ENCODE measurements around the gene CD300LB.
"Not testable (repeated sequence)": the region's sequence is repeated elsewhere in the genome, so short reads cannot be mapped to it uniquely, and the experiment has no call there.

Gene CD300LB

GRCh38 chr17:74524653-74525464, 6.4 kb downstream of the CD300LB start:
- DNase-seq: peak; percentile 14

DNA sequence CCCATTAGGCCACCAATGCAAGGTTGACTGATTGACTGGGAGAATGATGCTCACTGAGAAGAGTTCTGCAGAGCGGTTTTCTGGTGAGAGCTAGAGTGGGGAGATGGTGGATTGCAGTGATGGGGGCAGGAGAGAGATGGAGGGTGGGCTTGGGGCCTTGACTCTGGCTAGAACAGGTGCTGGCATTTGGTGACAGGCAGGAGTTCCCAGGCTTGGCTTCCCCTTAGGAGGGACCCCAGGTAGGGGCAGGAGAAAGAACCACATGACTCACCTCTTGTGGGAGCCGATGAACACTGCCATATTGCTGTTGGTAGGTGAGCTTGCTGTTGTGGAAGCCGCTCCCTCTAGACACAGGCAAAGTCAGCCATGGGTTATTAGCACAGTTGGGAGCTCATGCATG, 8.0 kb downstream of the CD300LB start:
- DNase-seq: no peak

- DNase-seq: no peak
These were observed 8.7 kb downstream of the CD300LB start for GRCh38 chr17:74522381-74523105.

GRCh38 chr17:74521701-74522201, 9.5 kb downstream of the CD300LB start:
- DNase-seq: peak; percentile 94

DNA sequence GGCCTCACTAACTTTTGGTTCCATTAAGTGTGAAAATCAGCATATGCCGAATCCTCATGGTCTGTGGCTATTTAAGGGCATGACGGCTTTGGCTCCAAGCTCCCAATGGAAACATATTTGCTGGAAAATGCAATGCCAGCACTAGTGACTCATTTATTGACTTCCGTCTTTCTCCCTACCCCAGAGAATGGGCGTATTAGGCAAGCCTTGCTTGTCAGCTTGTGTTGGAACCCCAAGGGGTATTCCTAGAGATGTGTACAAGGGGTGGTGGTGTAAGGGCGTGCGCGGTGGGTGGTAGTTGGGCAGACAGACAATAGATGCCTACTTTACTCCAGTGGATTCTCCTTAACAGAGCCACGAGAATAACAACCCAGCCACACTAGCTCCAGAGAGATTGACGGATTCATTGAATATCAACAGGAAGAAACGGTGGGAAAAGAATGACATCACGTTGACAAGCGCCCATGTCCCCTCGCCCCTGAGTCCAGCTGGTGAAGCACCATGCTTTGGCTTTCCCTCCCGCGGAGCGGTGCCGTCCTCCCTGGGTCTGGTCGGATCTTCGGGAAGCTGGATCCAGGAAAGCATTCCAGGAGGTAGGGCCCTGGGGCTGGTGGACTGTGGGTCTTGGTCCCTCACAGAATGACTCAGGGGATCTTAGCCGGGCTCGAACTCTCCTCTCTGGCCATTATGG, 10.3 kb downstream of the CD300LB start:
- peak; percentile 84 for DNase-seq

DNA sequence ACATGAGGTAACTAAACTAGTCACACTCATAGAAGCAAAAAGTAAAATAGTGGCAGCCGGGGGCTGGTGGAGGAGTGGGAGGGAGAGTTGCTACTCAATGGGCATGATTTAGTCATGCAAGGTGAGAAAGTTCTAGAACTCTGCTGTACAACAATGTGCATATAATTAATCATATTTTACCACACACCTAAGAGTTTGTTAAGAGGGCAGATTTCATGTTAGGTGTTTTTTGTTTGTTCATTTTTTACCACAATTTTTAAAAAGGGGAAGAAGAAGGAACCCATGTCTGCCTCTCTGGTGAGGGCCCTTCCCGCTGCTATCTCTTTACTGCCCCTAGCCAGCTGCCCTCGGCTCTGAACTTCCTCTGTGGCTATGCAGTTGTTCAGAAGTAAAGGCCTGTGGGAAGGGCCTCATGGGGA, 11.2 kb downstream of the CD300LB start:
- DNase-seq: peak; percentile 97

DNA sequence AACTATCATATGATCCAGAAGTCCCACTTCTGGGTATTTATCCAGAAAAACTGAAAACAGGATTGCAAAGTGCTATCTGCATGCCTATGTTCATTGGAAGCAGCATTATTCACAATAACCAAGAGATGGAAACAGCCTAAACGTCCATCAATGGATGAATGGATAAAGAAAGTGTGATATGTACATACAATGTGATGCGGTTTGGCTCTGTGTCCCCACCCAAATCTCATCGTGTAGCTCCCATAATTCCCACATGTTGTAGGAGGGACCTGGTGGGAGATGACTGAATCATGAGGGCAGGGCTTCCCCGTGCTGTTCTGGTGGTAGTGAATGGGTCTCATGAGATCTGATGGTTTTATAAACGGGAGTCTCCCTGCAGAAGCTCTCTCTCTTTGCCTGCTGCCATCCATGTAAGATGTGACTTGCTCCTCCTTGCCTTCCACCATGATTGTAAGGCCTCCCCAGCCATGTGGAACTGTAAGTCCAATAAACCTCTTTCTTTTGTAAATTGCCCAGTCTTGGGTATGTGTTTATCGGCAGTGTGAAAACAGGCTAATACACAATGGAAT, 12.8 kb downstream of the CD300LB start:
- not testable (repeated sequence) for DNase-seq

- DNase-seq: peak; percentile 53
These were observed 14.5 kb downstream of the CD300LB start for GRCh38 chr17:74516561-74517328.

DNA sequence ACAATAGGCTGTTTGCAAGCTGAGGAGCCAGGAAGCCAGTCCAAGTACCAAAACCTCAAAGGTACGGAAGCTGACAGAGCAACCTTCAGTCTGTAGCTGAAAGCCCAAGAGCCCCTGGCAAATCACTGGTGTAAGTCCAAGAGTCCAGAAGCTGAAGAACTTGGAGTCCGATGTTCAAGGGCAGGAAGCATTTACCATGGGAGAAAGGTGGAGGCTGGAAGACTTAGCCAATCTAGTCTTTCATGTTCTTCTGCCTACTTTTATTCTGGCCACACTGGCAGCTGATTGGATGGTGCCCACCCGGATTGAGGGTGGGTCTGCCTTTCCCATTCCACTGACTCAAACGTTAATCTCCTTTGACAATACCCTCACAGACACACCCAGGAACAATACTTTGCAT, 15.3 kb downstream of the CD300LB start:
- DNase-seq: no peak

- DNase-seq: no peak
These were observed 16.5 kb downstream of the CD300LB start for GRCh38 chr17:74514632-74515334.

DNA sequence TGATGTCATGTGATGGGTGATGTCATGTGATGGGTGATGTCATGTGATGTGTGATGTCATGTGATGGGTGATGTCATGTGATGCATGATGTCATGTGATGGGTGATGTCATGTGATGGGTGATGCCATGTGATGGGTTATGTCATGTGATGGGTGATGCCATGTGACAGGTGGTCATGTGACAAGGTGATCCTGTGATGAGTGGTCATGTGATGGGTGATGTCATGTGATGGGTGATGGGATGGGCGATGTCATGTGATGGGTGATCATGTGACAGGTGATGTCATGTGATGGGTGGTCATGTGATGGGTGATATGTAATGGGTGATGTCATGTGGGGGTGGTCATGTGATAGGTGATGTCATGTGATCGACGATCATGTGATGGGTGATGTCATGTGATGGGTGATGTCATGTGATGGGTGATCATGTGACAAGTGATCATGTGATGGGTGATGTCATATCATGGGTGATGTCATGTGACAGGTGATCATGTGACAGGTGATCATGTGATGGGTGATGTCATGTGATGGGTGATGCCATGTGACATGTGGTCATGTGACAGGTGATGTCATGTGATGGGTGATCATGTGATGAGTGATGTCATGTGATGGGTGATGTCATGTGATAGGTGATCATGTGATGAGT, 17.2 kb downstream of the CD300LB start:
- peak; percentile 68 for DNase-seq

- peak; percentile 96 for DNase-seq
These were observed 18.6 kb downstream of the CD300LB start for GRCh38 chr17:74512624-74513091.

GRCh38 chr17:74512036-74512435, 19.2 kb downstream of the CD300LB start:
- no peak for DNase-seq

DNA sequence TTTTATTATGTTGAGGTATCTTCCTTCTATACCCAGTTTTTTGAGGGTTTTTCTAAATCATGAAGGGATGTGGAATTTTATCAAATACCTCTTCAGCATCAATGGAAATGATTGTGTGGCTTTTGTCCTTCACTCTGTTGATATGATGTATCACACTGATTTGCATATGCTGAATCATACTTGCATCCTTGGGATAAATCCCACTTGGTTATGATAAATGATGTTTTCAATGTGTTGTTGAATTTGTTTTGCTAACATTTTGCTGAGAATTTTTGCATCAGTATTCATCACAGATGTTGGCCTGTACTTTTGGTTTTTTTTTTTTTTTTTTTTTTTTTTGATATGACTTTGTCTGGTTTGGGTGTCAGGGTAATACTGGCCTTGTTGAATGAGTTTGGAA, 23.1 kb downstream of the CD300LB start:
- no peak for DNase-seq

DNA sequence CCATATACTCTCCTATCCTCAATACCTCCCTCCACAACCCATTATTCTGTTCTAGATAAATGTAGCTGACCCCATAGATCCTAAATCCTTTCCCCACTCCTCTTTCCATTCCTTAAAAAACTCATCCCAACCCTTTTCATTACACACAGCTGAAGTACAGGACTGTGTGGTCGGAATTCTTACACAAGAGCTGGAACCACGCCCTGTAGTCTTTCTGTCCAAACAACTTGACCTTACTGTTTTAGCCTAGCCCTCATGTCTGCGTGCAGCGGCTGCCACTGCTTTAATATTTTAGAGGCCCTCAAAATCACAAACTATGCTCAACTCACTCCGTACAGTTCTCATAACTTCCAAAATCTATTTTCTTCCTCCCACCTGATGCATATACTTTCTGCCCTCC, 27.3 kb downstream of the CD300LB start:
- not testable (repeated sequence) for DNase-seq

DNA sequence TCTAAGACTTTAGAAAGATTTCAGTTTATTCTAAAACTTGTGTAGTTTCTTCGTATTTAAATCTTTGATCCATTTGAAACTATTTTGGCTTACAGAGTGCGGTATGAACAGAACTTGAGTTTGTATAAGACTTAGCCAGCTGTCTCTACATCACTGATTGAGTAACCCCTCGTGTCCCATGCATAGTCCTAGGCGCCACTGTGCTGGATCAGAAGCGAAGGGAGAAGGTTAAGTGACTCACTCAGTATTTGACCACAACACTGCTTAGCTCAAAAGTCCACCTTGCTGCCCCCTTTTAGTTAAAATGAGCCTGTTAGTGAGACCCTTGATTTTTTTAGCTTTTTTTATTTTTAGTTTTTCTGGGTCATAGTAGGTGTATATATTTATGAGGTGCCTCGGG, 28.4 kb downstream of the CD300LB start:
- DNase-seq: peak; percentile 72

DNA sequence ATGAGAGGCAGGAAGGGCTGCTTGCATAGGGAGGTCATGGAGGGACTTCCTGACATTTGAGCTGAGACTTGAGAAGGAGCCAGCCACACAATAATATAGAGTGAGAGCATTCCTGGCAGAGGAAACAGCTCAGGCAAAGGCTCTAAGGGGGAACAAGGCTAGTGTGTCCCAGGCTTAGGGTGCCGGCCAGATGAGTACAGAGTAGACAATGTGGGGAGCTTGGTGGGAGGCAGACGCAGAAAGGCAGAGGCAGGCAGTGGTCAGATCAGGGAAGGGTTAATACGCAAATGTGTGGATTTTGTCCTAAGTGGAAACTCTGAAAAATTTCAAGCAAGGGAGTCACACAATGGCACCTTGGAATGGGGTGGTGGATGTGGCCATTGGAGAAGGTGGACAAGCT, 31.3 kb downstream of the CD300LB start:
- no peak for DNase-seq

- DNase-seq: no peak
These were observed 33.8 kb downstream of the CD300LB start for GRCh38 chr17:74497471-74497870.

- peak; percentile 65 for DNase-seq
These were observed 37.9 kb downstream of the CD300LB start for GRCh38 chr17:74493331-74493833.

DNA sequence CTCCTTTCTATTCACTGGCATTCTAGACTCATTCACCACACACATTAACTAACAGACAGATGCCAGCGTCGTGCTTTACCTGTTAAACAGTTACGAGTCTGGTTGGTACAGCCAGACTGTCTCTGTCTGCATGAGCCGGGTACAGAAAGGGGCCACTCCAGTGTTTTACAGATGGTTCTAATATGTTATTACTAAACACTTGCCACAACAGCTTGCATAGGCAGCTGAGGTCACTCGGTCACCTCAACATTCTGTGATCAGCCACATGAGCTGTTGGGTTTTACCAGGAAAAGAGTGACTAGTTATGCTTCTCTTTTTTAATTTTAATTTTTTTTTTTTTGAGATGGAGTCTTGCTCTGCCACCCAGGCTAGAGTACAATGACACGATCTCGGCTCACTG, 39.6 kb downstream of the CD300LB start:
- DNase-seq: peak; percentile 94

DNA sequence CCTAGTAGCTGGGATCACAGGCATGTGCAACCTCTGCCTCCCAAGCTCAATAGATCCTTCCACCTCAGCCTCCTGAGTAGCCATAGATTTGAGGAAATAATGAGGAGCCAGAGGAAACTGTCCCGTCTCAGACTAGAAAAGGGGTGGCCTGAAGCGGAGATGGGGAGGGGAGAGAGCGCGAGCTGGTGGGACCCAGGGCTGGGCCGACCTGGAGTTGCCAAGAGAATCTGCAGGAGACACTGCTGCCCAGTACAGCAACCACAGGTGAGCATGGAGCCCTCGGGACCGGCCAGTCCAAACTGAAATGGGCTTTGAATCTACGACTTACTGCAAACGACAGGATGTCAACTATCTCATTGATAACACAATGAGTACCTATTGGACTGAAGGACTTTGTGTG, 40.6 kb downstream of the CD300LB start:
- DNase-seq: no peak

All from MV-4-11 (cell line).